T follicular helper cell (primary cell): ENCODE results near the gene IL17F.
A peak's percentile ranks its signal among the peaks of the same experiment; 100 is the strongest.

Experiments
- DNase-seq: peaks from one replicate; pipeline ENCODE4 v3.0.0-alpha.2; 2020; ENCODE audit warnings: low read depth
- total RNA-seq, 2 experiments: gene quantifications; one replicate each; lab custom pipeline; 2026; lab: John Stamatoyannopoulos, UW

Gene IL17F
- 0 to 28.4 reads per million in 2 experiments for total RNA-seq

DNA sequence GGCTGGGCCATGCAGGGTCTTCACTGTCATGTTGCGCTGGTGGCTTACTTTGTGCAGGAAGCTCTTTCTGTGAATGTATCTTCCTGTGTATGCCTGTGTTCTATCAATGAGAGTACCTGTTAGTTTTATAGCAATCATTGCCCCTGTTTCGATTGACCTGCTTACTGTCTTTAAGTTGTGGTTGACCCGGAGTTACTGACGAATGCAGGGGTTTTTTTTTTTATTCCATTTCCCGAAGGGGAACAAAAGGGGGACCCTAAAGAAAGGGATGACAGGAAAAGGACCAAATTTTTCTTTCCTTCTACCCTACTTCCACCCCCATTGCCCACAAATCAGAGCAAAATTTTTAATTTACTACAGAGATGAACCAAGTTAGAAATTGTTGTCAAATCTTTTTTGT, at the start of gene IL17F:
Gene IL17F (minus strand): TSS at position 101 of the 400 bp plus-strand sequence. CDS start 71 bp downstream, at position 30.
- no peak for DNase-seq

DNA sequence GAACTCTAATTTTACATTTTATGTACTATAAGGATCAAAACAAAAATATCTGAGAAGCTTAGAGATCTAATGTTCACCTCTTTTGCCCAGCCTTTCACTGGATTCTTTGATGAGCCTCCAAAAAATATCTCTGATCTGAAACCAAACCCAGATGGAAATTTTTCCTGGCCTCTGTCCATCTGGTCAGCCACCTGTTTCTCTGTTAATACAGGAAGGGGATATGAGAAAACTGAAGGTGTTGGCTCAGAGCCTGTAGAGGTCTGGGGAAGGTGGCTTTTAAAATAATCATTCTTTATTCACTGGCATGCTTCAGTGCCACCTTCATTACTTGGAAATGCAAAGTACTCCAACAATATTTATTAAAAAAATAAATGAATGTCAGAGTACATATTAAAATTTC, 48.8 kb upstream of the IL17F start:
- DNase-seq, result no peak

DNA sequence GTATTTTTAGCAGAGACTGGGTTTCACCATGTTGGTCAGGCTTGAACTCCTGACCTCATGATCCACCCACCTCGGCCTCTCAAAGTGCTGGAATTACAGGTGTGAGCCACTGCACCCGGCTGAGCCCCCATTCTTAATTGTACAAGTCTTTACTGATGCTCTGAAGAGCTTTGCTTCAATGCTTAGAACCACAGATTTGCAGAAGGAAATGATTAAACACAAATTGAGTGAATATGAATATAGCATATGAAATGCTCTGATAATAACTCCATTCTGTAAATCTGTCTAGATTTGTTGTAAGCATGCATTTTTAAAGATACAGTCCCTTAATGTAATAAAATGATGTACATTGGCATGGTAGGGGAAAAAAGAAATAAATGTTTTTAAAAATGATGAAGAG, 44.5 kb upstream of the IL17F start:
- no peak for DNase-seq

DNA sequence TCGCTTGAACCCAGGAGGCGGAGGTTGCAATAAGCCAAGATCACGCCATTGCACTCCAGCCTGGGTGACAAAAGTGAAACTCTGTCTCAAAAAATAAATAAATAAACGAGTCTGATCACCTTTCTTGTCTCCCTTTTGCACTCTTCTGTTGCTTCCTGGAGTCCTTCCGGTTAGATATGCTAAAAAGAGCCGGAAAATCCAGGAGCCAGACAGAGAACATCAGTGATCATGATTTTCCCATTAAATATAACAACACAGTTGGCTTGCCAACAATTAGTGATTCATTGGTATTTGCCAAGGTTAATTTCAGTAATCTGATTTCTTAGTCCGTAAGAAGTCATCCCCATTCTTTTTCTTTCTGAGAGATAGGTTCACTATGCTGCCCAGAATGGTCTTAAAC, 43.9 kb upstream of the IL17F start:
- no peak for DNase-seq

DNA sequence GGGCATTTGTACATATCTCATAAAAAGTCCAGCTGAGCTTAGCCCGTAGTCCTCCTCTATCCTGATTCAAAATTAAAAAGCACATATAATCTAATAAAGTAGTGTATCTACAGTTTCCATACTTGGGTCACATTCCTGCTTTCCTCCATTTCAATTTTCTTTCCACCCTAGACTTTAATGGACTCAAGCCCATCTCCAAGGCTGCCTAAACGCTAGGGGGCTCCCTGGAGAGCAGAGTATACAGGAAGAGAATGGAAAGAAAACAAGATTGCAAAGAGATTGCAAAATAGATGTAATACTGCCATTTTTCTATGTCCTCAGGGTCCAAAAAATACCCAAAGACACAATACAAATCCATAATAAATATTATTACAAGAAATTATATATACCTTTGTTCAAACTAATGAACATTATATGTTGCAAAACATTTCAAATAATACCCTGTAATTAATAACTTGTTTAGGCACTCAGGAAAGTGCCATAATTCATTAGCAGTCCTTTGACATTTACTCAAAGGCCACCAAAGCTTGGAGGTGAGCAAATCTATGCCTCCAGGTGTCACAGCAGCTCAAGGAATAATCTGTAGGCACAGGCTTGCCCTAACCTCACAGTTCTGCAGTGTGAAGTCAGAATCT, 42.6 kb upstream of the IL17F start:
- DNase-seq, result peak; percentile 33

DNA sequence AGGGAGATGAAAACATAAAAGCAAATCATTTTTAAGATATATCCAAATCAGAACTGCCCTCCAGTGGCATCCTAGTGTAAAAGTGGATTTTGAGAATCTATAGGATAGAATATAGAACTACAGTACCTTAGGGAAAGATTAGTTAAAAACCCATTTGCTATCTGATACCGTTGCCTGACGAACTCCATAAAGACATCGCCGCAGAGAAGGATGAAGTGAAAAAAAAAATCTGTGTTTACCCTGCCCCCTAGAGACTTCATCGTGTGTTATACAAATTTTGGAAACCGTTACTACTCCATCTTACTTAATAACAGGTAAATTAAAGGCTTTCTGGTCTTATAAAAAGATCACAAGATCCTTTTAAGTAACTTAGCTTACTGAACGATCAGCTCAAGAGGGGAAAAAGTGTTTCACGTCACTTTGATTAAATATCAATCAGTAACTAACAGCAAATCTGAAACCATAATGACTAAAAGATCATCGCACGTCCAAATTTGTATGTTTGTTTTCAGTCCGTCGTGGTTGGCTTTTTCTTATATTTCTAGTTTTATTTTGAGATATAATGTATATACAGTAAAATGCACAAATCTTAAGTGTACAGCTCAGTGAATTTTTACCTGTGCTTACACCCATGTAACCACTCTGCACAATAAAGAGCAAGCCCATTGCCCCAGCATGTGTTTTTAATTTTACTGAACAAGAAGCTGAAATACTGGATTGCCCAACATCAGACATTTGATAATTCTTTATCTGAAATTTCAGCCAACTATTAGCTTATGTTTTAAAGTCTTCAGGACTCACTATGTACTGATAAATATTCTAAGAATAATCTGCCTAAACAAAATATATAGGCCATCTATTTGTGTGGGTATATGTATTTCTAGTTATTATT, 41.1 kb upstream of the IL17F start:
- no peak for DNase-seq

DNA sequence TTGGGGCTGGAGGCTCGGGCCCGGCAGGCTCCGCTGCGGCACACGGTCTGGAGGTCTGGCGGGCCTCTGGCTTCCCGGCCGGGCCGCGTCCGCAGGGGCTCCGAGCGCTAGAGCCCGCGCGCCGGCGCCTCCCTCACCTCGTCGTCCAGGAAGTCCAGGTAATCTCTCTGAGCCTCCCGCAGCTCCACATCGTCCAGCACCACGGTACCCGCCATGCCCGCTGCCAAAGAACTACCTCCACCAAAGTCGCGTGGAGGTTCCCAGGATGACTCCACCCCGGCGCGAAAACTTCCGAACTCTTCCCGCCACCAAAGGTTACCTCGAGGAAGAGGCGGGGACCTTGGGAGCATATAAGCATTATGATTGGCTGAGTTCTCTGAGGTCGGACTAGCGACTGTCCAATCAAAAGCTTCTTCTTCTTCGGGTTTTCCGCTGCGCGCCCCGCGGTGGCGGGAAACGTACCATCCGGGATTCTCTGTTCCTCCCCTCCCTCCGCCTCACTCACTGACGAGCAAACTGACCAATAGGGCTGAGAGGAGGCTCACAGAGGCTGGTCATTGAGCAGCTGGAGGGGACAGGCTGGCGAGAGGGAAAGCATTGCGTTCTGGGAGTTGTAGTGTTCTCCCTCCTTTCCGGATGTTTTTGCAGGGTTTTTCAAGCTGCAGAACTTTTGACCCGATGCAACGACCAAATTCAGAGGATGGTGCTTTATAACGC, 40.3 kb upstream of the IL17F start, which contains the start of gene MCM3:
Gene MCM3 (minus strand): TSS at position 283 of the 717 bp plus-strand sequence. CDS start 68 bp downstream, at position 215.
- DNase-seq, result peak; percentile 89

DNA sequence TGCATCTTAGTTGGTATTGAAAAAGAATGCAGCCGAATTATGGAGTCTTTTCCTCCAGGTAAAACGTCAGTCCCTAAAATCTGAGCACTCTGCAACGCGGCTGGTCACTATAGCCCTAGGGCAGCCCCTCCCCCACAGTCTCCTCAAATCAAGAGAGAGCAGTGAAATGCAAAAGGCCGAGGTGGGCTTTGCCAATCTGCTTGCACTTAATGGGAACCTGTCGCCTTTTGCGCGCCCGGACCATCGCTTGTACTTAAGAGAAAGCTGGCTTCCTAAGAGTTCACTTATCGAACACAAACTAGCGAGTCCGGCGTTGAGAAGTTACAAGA, 39.8 kb upstream of the IL17F start:
- no peak for DNase-seq

DNA sequence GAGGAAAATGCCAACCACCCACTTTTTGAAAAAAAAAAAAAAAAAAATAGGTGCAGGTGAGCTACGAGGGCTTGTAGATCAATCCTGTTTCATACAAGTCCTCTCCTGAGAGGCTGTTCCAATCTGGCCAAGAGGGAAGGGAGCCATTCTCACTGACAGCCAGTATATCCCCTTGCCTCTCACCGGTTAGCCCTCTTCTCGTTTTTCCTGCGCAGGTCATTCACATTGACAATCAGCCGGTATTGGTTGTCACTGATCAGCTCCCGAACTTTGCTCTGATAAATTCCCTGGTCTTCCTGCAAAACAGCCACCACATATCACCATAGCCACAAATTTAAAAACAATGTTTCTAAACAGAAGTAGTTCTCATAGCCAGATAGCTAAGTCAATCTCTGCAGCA, 38.8 kb upstream of the IL17F start:
- no peak for DNase-seq

DNA sequence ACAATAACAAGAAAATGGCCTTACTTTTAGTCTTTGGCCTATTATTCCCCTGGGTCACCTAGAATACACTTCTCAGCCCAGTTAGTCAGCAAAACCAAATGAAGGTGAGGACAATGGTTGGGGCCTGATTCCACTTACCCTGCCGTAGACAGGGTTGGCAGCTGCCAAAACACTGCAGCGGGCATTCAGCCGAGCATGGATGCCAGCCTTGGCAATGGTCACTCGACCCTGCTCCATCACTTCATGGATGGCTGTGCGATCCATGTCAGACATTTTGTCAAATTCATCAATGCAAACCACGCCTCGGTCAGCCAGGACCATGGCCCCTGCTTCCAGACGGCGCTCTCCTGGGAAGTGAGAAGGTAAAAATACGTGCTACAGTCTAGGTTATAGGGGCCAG, 31.8 kb upstream of the IL17F start:
- DNase-seq, result no peak

DNA sequence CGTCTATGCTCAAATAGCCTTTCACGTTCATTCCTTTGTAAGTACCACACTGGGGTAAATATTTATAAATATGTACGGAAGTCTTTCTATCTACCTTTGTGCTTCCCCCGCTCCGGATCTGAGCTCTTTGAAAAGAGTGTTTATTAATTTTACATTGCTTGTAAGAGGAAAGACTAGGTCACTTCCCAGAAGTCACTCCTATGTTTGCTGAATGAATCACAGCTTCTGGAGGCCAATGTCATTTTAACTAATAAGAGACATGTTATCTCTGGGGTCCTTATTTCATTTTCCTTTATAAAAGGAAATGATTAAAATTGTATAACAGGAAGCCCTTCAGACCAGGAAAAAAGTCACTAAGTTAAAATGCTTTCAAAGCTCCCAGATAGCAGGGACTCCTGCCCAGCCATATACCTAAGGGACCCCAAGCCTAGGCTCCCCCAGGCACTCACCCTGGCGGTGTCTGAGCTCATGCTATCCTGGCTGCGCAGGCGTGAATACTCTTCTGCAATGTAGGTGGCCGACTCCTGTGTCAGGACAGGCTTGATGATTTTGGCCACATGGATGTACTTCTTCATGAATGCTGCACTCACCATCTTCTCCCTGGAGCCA, 27.7 kb upstream of the IL17F start:
- DNase-seq, result no peak

DNA sequence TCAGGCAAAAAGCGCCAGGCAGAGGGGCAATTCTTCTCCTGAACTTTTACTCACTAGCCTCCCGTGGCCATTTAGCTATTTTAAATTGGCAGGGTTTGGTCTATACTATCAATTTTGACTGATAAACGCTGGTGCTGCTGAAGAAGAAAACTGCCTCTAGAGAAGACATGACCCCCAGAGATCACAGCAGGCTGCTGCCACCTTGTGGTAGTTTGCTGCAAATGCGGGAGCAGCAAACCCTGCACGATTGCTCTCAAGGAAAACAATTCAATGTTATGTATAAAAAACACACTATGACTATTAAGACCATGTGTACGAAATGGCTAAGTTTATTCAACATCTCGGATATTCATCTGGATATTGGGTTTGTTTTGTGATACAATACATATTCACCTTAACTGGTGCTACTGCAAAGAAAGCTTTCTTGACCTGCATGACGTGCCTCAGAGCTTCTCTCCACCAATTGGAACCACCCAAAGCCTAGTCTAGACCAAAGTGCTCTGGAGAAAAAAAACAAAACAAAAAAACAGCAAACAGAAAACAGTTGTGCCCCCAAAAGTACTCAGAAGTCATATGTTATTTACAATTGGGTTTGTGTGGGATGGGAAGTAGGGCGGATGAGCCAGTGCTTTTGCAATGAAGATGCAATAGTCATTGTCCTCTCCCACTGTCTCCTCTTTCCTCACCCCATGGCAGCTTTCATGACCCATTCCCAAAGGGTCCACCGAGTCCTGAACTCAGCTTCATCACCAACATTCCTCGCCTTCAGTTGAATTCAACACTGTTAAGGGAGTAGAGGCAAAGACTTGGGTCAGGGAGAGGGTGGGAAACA, 19.6 kb upstream of the IL17F start:
- DNase-seq, result peak; percentile 45

DNA sequence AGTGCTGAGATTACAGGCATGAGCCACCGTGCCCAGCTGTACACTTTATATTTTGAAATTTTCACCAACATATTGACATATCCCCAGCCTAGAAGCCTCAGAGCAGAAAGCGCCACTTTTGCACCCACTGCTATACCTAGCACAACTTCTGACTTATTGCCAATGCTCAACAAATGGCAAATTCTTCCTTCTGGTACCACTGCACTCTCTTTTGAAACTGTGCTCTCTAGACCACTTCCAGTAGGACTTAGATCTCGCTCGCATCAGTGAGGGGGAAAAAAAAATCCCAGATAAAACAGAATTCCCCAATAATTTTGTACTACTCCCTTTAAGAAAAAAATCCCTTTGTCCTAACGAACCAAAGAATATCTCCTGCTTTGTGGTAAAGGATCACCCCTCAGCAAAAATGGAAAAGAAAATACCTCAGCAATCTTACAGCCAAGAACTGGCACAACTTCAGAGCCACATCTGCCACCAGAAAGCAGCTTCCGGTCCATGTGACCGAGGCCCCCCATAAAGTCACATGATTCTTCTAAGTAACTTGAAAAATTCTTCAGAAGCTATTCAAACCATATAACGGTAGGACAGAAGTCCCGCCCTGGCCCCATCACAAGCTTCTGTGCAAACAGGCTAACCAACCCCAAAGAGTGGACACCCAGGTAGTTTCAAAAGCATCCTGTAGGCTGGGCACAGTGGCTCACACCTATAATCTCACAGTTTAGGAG, 18.5 kb upstream of the IL17F start:
- no peak for DNase-seq

DNA sequence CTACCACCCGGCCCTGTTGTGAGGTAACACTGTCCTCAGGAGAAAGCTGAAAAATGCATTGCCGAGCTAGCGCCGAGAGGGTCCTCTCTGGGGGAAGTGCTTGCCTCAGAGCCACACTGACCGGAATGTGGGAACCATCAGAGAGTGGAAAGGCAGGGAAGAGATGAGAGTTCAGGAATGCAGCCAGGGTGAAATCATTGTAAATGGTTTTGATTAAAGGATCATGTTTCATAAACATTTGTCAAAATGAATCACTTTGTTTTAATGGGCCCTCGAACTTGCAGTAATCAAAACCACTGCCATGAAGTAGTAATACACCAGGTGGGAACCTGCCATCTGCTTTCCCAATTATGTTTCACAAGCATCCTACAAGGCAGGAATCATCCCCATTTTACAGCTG, 16.9 kb upstream of the IL17F start:
- no peak for DNase-seq

DNA sequence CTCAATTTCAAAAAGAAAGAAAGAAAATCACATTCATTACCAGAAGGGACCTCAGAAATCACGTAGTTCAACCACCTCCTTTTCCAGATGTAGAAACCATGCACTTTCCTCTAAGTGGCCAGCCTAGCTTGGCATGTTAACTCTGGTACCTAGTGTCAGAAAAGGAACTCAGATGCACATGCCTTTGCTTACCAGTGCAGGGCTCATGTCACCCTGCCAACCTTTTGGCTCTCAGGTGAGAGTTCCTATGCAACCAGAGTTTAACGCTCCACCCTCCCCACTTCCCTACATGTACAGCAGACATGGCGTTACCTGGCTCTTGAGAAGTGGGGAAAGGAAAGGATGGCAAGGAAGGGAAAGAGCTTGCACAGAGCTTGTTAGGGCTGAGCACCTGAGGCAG, 16.3 kb upstream of the IL17F start:
- no peak for DNase-seq

DNA sequence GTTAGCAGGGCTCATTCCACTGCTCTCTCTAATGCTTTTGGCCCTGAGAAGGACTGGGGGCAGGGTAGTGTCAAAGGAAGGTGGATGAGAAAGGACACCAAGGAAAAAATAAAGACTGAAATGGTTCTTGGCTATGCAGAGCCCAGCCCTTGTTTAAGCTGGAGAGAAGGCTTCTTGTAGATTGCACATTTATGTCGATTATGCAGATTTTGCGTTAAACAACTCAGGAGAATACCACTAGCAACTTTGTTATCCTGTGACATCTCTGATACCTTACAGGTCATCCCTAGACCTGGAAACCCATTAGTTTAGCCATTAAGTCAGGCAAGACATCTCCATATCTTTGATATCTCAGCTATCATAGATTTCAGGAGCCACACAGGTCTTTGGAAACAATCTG, 11.1 kb upstream of the IL17F start:
- DNase-seq, result no peak

DNA sequence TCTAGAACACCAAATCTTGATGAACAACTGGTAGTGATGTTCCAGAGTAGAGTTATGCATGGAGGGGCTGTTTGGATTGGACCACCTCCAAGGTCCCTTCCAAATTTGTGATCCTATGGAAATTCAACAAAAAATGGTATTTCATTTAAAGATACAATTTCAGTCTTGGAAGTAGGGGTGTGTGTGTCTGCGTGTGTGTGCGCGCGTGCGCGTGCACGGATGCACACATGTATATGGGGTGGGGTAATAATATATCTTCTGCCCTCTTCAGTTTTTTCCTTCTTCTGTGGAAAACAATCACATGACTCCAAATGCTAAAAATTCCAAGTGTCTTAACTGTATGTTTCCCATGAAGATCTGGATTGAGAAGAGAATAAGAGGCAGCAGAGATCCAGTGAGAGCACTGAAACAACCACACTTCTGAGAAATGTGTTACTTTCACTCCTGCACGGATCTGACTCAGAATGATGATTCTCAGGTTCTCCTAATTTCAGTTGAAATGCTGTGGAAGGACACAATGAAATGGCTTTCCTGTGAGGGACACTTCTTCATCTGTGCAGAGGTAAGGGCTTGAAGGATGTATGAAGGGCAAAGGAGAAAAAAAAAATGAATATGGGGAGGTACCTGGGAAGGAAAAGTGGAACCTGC, 10.6 kb upstream of the IL17F start:
- no peak for DNase-seq

DNA sequence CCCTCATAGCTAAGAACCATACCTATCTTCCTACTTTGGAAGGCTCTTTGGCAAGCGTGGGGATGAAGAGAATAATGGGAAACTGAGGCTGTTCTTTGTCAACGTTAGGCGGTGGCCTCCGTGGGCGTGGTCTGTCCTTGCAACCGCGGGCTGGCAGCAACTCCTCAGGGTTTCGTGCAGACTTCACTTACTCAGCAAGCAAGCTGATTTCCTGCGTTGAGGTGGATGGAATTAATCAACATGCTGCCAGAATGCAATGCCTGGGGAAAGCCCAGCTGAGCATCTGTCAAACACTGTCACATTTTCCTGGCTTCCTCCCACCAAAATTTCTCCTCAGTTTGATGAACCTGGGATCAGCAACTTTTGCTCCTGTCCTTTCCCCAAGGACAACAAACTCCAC, 9.2 kb upstream of the IL17F start:
- no peak for DNase-seq

DNA sequence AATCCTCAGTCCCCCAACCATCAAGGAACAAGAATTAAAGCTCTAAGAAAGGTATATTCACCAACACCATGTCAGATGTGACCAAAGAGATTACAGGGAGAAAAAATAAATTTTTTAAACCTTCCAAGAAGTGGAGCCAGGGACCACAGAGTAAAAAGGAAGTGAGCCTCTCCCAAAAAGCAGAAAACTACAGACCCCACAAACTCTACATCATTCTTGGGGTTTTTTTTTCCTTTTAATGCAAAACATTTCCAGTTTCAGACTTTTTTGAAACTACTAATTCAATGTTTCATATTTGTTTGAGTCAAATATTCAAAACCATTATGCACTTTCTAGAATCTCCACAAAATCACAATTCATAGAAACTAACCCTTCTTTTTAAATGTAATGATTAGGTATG, 6.8 kb upstream of the IL17F start:
- no peak for DNase-seq

DNA sequence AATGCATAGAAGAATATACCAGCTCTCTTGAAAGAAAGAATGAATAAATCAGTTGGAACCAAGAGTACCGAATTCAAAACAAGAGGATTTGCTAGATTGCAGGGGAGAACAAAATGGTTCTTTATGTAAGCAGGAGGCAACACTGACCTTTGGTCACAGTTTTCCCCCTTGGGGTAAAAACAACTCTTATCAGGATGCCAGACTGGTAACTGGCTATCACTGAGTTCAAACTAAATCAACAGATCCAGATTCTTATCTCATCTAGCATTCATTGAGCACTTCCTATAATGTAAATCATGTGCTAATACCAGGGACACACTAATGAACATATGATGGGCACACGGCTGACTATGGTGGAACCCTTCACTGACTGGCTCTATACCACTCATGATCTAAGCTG, 4.8 kb upstream of the IL17F start:
- DNase-seq, result no peak
